Measurements from ENCODE around the gene NBPF3.
"Not testable (repeated sequence)": the region's sequence is repeated elsewhere in the genome, so short reads cannot be mapped to it uniquely, and the experiment has no call there.

Gene NBPF3

GRCh38 chr1:21439345-21439720 is 604 bp upstream of the NBPF3 start:
- no peak for DNase-seq

DNA sequence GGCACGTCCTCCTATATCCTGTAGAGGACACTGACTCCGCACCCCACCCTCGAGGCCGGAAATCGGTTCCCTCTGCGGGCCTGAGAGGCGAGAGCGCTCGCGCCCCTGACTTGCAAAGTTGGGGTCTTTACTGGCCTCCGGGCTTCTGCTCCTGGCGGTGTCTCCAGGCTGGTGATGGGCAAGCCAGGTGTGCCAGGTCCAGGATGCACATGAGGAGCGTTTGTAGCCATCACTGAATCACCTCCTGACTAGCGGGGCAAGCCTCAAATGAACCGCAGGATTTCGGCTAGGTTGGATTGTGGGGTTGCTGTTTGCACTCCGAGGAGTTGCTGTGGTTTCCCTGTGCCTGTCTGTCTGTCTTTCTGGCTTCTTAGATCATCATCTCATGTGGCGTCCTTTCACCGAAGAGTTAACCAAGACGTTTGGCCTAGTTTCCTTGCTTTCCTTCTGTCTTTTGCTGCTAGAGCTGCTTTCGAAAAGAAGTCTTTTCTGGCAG is 741 bp downstream of the NBPF3 start:
- DNase-seq, result not testable (repeated sequence)

DNA sequence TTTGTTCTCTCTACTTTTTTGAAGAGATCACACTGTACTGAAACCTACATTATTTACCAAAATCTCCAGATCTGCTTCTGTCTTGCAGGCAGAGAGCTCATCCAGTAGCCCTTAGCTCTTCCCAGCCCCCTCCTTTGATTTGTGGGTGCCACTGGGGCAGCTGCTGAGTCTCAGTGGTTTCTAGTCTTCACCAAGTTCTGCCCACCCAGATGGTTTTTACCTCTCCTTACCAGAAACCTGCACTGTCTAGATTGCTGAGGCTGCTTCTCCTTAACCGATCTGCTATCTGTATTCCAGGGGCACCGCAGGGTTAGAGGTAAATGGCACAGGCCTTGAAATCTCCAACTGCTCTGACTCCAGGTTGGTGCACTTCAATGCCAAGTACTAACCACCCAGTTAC is 6.7 kb downstream of the NBPF3 start:
- DNase-seq, result not testable (repeated sequence)

DNA sequence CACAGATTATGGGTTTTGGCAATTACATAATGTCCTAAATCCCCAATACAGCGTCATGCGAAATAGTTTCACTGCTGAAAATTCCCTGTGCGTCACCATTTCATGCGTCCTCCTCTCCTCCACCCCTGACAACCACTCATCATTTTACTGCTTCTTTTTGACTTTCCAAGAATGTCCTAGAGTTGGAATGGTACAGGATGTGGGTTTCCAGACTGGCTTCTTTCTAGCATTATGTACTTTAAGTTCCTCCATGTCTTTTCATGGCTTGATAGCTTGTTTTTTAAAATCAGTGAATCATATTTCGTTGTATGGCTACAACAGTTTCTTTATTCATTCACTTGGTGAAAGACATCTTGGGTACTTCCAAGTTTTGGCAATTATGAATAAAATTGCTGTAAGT is 7.4 kb downstream of the NBPF3 start:
- no peak for DNase-seq

GRCh38 chr1:21449906-21450305 is 10.0 kb downstream of the NBPF3 start:
- DNase-seq, result no peak

DNA sequence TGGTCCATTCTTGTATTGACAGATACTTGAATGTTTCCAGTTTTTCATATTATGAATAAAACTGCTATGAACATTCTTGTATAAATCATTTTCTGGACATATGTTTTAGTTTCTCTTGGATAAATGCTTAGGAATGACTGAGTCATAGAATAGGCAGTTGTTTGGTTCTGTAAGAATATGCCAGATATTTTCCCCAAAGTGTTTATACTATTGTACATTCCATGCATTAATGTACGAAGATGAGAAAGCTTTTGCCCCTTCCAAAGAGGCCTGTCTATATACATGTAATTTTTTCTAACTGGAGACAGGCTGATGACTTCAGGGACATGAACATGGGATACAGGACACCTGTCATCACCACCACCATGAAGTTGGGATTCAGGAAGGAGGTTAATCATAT is 11.3 kb downstream of the NBPF3 start:
- no peak for DNase-seq

- no peak for DNase-seq
These were observed 12.1 kb downstream of the NBPF3 start for GRCh38 chr1:21451981-21452411.

- not testable (repeated sequence) for DNase-seq
These were observed 14.2 kb downstream of the NBPF3 start for GRCh38 chr1:21453964-21454614.

DNA sequence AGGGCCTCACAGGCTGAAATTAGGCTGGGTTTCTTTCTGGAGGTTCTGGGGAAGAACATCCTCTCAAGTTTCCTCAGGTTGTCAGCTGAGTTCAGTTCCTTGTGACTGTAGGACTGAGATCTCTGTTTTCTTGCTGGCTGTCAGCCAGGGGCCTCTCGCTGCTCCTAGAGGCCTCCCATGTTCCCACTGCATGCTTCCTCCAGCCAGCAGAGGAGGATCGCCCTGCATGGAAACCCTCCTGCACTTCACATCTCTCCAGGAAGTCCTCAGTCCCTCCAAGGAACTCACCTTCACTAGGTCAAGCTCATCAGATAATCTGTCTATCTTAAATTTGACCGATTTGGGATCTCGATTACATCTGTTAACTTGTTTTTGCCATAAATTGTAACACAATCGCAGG is 15.0 kb downstream of the NBPF3 start:
- not testable (repeated sequence) for DNase-seq

GRCh38 chr1:21457654-21458053 is 17.7 kb downstream of the NBPF3 start:
- DNase-seq, result no peak

- DNase-seq, result not testable (repeated sequence)
These were observed 25.2 kb downstream of the NBPF3 start for GRCh38 chr1:21465127-21465526.

DNA sequence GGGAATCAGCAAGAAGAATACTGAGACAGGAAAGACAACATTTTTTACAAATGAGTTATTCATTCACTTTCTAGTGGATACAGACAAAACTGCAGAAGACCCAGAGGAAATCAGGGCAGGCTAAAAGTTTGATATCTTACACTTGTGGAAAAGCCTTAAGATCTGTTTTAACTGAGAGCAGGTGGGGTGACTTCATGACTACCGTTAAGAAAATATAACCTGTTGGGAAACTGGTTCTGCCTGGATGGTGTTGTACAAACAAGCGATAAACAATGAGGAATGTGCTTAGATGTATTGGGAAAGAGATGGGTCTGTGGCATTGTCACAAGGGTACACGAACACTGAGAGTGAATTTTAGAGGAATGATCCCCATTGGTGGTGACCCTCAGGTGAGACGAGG is 28.0 kb downstream of the NBPF3 start:
- not testable (repeated sequence) for DNase-seq

DNA sequence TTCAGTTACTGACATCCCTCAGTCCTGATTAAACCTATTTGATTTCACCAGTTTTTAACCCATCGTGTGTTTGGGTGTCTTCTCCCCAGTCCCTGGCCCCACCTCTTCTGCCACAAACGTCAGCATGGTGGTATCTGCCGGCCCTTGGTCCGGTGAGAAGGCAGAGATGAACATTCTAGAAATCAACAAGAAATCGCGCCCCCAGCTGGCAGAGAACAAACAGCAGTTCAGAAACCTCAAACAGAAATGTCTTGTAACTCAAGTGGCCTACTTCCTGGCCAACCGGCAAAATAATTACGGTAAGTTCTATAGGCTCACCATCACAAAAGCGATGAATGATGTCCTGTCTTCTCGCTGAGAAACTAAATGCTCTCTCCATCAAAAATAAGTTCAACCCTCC is 28.7 kb downstream of the NBPF3 start:
- no peak for DNase-seq

DNA sequence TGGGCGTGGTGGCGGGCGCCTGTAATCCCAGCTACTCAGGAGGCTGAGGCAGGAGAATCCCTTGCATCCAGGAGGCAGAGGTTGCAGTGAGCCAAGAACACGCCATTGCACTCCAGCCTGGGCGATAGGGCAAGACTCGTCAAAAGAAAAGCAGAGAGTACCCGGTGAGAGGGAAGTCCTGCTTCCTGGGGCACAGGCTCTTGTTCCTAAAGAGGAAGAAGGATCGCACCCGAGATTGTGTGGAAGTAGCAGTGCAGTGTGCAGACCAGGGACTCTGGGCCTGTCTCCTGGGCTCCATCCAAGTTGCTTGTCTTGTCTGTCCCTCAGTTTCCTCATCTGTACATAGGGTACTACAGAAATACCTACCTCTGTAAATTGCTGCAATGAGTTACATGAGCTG is 29.6 kb downstream of the NBPF3 start:
- no peak for DNase-seq

- DNase-seq, result no peak
These were observed 32.9 kb downstream of the NBPF3 start for GRCh38 chr1:21472861-21473260.

DNA sequence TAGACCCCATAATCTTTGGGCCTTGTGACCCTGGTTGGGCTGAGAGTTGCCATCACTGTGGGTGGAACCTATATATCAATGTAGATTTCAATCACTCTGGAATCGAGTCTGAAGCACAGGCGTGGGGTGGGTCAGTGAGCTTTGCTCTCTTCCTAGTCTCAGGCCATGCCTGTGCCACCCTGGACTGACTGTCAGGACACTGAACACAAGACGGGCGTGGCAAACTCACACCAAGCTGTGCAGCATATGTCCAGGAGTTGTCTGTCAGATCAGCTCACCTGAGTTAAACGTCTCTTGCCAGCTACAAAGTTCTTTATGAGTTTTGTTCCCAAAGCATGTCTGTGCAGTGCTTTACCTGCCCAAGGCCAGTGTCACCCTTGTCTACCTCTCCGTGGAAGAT is 38.4 kb downstream of the NBPF3 start:
- no peak for DNase-seq

GRCh38 chr1:21483881-21484280 is 43.9 kb downstream of the NBPF3 start:
- not testable (repeated sequence) for DNase-seq

- no peak for DNase-seq
These were observed 49.2 kb downstream of the NBPF3 start for GRCh38 chr1:21489146-21489545.

DNA sequence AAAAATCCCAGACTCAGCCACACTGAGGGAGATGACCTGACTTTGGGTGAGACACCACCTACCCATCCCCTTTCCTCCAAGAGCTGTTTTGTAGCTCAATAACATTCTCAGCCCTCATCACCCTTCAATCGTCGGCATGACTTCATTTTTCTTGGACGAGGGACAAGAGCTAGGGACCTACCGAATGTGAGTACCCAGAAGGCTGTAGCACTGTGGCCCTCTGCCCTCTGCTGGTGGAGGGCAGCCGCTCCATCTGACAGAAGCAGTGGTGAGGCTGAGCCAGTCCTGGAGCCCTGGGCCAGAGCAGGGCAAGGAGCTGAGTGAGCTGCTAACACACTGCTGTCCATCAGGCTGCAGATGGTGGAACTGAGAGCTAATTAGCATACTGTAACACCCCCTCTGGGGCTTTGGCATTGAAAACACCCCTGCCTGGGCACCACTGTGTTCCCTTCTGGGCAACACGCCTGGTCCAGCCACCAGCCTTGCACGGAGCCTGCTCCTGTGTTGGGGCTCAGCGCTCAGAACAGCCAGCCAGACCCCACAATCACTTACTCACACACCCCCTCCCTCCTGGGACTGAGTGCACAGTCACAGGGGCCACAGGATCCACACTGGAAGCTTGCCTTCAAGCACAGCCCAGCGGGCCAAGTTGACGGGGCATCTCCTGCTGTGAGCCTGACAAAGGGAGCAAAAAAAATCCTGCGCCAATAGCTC is 51.0 kb downstream of the NBPF3 start:
- DNase-seq, result no peak

DNA sequence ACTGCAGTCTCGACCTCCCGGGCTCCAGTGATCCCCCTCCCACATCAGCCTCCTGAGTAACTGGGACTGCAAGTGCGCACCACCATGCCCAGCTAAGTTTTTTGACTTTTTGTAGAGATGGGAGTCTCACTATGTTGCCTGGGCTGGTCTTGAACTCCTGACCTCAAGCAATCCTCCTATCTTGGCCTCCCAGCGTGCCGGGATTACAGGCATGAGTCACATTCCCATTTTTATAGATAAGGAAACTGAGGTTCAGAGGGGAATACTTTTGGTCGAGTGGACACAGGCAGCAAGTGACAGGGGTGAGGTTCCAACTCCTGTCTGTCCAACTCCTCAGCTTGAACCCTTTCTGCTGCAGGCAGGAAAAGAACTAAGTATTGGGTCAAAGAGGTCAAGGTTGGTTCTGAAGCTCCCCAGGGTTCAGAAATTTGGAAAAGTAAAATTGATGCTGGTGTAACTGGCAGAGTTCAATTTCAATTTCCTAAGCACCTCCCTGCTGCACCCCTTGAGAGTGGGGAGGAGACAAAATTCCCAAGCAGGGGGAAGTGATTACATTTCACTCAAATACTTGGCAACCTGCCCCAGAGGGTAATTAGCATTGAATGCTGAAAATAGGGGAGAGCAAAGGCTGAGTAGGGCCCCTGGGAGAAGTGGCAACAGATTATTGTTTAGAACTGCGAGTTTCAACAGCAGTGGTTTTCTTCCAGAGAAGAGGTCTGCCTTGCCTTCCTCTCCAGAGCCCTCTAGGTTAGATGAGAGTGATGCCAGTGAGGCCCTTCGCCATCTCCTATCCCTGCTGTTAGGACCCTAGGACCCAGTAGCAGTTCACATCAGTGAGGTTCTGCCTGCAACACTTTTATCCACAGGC is 51.8 kb downstream of the NBPF3 start:
- DNase-seq, result no peak

DNA sequence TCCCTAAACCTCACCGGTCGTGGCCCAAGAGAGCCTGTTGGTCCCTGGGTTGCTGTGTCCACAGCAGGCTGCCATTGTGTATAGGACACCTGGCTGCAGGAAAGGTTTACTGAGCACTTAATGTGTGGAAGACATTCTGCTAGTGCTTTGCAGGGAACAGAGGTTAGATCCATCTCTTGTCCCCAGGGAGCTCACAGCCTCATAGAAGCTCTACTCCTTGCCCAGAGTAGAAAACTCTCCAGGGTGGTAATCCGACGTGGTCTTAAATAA is 52.4 kb downstream of the NBPF3 start:
- DNase-seq, result no peak

- DNase-seq, result no peak
These were observed 54.3 kb downstream of the NBPF3 start for GRCh38 chr1:21494196-21494595.

DNA sequence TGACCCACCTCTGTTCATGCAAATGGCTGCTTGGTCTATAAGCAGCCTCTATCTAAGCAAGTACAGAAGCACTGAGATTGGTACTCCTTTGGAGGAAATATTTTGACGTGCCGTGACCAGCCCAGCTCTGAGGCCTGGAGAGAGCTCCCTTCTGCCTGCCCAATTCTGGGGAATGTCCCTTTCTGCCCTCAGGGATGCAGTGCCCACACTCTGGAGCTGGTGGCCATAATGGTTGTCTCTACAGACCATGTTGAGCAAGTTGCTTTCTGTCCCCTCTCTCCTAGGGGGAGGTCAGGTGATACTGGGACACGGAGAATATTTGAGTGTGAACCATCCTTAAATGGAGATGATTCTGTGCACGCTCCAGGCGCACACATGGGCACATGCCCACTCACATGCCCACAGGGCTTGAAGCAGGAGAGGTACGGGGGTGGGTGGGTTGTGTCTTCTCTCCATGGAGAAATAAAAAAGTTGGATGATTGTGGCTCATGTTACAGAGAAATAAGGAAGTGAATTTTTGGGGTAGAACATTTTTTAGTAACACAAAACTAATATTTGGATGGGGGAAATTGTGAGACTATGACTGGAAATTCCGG is 55.4 kb downstream of the NBPF3 start:
- no peak for DNase-seq
